ENCODE results near the gene ZXDC.

- no peak for TF ChIP-seq CTCF (conservative IDR thresholded peaks at IDR 0.05)
- TF ChIP-seq ZFX (IDR thresholded peaks at IDR 0.05) = no peak
Observed at GRCh38 chr3:126502656-126503055, 27.0 kb upstream of the ZXDC start.

Measured in C4-2B (cell line).